ENCODE measurements around the gene TMEM191C. TPM values are rescaled to one million over a fixed set of nuclear protein-coding genes. Genes with fewer than 3 reads are reported as not detected.

TMEM191C gene
- total RNA-seq = 0.58 and 1.1 TPM in 2 replicates

DNA sequence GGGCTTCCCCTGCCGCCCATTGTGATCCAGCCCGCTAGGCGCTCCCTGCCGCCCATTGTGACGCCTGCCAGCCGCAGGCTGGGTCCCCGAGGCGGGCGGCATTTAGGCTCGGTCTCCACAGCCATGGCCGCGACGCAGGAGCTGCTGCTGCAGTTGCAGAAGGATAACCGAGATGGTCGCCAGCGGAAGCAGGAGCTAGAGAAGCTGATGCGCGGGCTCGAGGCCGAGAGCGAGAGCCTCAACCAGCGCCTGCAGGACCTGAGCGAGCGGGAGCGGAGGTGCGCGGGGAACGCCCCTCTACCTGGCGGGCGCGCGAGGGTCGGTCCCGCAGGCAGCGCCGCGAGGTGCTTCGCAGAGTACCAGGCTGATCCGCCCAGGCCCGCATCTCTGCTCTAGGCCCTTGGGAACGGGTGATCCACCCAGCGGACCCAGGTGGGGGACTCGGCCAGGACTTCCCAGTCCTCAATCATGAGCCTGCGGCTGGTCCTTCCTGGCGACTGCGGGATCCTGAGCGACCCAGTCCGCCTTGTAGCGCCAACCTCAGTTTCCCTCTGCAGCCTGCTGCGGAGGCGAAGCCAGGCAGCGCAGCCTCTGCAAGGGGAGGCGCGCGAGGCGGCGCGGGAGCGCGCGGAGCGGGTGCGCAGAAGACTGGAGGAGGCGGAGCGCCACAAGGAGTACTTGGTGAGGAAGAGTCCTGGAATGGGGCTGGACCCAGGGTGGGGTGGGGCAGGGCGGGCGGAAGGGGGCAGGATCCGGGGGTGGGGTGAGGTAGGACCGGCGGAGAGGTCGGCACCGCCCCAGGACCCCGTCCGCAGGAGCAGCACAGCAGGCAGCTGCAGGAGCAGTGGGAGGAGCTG lies at the start of gene TMEM191C:
TMEM191C (plus strand) TSS at position 51 of the 857 bp plus-strand sequence; CDS start at position 124, 73 bp downstream.

Other genes with a start within 250 kb of the TMEM191C start
- under 0.01 TPM in 2 replicates for gene RIMBP3B, start 83.6 kb upstream of the TMEM191C start, total RNA-seq
- 2.8 and 3.3 TPM in 2 replicates for gene HIC2, start 50.0 kb upstream of the TMEM191C start, total RNA-seq
- 0.38 and 0.56 TPM in 2 replicates for gene RIMBP3C, start 84.1 kb downstream of the TMEM191C start, total RNA-seq
- gene UBE2L3, start 100.3 kb downstream of the TMEM191C start, total RNA-seq = 24.8 and 37.8 TPM in 2 replicates
- 11.3 and 22.0 TPM in 2 replicates for gene YDJC, start 162.6 kb downstream of the TMEM191C start, total RNA-seq
- 0.19 and 0.28 TPM in 2 replicates for gene CCDC116, start 165.4 kb downstream of the TMEM191C start, total RNA-seq
- 25.4 and 78.0 TPM in 2 replicates for gene SDF2L1, start 174.9 kb downstream of the TMEM191C start, total RNA-seq
- gene PPIL2, start 198.6 kb downstream of the TMEM191C start, total RNA-seq = 14.1 and 15.7 TPM in 2 replicates

All from regular cardiac myocyte (primary cell).